Right renal pelvis (tissue), 4 donors: ENCODE data around the gene FAM131A. TPM values are rescaled to one million over a fixed set of nuclear protein-coding genes. Genes with fewer than 3 reads are reported as not detected.

ENCODE experiments used
- DNase-seq, 4 donors: peaks; one replicate each; pipeline ENCODE4 v3.0.0-alpha.2; 2013; ENCODE audit warnings: low read depth in 4 of 4, low spot score in 3 of 4, missing footprints in 1 of 4
- polyA plus RNA-seq, 4 donors: library from polyadenylated mRNA; unstranded; fragments of 120-200 nt; gene quantifications; one replicate each; pipeline ENCODE4 v1.2.1, GENCODE V29; 2013; ENCODE audit not compliant: insufficient read length in 4 of 4

Gene FAM131A, protein sequence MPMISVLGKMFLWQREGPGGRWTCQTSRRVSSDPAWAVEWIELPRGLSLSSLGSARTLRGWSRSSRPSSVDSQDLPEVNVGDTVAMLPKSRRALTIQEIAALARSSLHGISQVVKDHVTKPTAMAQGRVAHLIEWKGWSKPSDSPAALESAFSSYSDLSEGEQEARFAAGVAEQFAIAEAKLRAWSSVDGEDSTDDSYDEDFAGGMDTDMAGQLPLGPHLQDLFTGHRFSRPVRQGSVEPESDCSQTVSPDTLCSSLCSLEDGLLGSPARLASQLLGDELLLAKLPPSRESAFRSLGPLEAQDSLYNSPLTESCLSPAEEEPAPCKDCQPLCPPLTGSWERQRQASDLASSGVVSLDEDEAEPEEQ
- 10 to 100 TPM; 10.5 to 15.7 (median 11.0) TPM for polyA plus RNA-seq

DNA sequence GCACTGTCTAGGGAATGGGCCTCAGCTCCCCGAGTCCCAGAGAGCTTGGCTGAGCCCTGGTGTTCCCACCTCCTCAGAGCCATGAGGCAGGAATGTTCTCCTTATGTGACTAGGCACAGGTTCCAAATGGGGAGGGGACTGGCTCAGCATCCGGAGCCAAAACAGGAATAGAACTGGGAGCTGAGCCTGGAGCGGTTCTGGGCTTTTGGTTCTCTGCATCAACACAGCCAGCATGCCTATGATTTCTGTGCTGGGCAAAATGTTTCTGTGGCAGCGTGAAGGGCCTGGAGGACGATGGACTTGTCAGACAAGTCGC lies at the start of gene FAM131A:
FAM131A (plus strand) TSS at position 202 of the 316 bp plus-strand sequence; CDS start at position 233, 31 bp downstream.
- no peak for DNase-seq

DNA sequence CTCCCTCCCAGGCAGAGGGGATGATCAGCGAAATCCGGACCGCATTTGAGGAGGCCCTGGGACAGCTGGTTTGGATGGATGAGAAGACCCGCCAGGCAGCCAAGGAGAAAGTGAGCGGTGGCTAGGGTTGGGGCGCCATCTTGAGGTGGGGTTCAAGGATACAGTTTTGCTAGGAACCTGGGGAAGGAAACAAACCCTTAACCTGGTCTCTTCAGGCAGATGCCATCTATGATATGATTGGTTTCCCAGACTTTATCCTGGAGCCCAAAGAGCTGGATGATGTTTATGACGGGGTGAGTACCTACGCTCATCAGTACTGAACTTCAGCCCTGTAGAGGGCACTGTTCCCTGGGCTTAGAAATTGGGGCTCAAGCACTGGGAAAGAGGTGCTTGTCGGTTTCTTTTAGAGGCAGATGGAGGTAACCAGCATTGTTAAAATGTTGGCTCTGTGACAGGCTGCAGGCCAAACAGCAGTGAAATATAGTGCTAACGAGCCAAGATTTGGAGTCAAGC lies 47.9 kb upstream of the FAM131A start:
- no peak for DNase-seq

DNA sequence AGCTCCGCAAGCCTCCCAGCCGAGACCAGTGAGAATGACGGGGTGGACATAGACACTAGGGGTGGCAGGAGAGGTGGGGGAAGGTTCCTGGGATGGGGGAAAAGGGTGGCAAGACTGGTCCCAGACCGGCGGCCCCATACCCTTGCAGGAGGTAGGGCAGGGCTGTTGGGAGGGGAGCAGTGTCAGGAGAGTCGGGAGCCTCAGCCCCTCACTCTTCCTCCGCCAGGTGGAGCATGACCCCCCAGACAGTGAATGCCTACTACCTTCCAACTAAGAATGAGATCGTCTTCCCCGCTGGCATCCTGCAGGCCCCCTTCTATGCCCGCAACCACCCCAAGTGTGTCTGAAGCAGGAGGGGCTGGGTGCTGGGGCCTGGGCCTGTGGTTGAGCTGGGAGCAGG lies 47.1 kb upstream of the FAM131A start:
- no peak for DNase-seq

DNA sequence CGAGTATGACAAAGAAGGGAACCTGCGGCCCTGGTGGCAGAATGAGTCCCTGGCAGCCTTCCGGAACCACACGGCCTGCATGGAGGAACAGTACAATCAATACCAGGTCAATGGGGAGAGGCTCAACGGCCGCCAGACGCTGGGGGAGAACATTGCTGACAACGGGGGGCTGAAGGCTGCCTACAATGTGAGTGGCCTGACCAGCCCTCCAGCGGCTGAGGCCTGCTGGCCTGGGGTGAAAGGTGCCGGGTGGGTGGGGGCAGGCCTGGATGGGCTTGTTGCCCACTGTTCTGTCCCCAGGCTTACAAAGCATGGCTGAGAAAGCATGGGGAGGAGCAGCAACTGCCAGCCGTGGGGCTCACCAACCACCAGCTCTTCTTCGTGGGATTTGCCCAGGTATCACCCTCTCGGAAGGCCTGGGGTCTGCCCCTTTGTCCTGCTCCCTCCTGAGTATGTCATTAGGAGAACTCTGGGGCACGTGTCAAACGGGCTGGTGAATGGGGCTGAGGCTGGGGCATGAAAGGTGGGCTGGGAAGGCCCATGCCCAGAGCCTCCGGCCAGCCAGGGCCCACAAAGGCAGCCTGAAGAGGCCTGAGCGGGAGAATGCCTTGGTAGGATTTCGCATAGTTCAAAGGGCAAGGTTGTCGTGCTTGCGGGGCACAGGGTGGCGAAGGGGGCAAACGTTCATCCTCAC lies 46.2 kb upstream of the FAM131A start:
- no peak for DNase-seq

DNA sequence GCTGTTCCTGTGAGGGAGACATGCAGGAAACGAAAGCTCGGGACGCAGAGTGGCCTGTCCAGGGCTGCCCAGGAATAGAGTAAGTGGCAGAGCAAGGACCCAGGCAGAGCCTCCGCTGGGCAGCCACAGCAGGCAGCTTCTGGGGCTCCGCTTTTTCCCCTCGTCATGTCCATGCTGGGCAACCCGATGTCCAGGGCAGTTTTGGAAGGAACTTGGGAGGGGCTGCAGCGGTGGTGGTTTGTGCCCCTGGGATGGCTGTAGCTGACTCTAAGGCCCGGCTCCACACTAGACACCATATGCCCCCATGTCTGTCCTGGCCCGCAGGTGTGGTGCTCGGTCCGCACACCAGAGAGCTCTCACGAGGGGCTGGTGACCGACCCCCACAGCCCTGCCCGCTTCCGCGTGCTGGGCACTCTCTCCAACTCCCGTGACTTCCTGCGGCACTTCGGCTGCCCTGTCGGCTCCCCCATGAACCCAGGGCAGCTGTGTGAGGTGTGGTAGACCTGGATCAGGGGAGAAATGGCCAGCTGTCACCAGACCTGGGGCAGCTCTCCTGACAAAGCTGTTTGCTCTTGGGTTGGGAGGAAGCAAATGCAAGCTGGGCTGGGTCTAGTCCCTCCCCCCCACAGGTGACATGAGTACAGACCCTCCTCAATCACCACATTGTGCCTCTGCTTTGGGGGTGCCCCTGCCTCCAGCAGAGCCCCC lies 45.5 kb upstream of the FAM131A start:
- no peak for DNase-seq

DNA sequence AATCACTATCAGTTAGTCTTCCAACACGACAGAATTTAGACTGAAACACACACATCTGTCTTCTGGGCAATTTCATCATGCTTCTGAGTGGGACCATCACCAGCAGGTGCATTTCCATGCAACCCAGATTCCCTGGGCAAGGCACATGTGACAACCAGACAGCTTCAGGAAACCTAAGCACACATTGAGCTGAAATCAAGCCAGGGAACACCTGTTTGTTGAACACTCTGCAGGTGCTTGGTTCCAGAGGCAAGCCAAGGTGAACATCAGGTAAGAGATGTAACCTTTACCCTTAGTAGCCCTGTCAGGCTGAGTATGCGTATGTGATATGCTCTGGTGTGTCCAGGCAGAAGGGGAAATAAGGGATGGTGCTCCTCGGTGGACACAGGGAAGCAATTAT lies 41.6 kb upstream of the FAM131A start:
- DNase-seq = no peak

DNA sequence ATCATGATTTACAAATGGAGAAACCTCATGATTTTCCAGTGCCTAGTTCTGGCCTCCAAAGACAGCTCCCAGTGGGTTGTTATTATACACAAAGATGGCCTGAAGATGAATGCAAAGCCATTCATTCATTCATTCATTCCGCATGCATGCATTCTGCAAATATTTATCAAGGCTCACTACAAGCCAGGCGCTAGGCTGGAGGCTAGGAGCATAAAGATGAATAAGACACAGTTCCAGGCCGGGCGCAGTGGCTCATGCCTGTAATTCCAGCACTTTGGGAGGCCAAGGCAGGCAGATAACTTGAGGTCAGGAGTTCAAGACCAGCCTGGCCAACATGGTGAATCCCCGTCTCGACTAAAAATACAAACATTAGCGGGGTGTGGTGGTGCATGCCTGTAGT lies 40.8 kb upstream of the FAM131A start:
- DNase-seq = no peak

DNA sequence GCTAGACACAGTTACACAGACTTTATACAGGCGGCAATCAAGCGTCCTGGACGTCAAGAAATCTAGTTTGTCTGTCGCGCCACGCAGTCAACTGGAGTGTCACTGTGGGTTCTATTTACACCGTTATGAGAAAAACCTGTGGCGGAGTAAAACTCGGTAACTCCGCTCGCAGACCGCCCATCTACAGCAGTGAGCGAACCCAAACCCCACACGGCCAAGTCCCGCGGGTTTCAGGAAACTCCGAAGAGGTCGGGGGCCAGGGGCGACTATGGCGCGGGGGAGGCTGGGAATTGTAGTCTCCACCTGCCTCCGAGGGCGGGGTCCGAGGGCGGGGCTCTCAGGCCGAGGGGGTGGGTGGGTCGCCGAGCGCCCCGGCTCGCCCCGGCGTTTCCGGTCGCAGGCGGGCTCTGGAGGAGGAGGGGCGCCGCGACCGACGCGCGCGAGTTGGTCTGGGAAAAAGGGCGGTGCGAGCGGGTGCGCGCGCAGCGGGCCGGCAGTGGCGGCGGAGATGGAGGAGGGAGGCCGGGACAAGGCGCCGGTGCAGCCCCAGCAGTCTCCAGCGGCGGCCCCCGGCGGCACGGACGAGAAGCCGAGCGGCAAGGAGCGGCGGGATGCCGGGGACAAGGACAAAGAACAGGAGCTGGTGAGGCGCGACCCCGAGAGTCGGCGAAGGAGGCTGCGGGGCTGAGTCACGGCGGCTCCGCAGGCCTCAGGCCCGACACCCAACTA lies 38.5 kb upstream of the FAM131A start, which contains the start of gene PSMD2:
PSMD2 (plus strand) TSS at position 483 of the 729 bp plus-strand sequence; CDS start at position 509, 26 bp downstream.
- DNase-seq = peak; percentile 93 to 96 (median 94)

DNA sequence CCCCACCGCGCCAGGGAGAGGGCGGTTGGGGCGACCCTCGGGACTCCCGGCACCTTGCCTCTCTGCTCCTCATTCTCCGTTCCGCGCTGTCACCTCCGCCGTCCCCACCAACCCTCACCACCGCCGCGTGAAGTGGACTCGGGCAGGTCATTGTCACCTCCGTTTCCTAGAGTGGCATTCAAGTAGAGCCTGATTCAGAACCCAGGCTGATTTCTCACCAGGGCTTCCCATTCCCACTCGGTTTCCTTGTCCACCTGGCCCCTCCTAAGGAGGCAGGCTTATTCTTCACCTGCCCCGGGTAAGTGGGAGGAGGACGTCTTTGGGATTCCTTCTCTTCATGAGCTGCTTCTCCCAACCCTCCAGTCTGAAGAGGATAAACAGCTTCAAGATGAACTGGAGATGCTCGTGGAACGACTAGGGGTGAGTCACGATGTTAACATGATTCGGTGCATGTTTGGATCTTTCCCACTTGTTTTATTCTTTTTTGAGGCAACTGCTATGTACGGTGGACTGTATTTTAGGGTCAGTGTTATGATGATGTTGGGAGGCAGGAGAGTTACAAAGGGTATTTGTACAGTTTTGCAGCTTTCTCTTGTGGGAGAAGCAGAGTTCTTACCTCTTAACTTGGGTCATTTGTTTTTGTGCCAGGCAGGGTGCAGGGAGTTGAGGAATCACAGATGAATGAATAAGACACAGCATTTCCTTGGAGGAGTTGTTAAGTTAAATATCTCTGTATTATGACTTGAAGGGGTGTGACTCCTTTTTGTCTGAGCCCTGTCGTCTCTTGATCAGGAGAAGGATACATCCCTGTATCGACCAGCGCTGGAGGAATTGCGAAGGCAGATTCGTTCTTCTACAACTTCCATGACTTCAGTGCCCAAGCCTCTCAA lies 37.7 kb upstream of the FAM131A start:
- DNase-seq = no peak

DNA sequence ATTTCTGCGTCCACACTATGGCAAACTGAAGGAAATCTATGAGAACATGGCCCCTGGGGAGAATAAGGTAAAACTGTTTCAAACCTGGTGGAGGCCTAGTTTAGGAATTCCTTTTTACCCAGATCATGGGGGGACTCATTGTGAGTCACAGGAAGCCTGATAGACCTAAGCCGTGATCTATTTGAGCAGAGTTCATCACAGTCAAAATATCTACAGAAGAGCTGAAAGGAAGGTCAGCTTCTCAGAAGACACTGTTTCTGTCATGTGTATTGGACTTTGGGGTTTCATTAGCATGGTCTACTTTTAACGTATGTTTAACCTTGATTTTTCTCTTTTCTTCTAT lies 37.1 kb upstream of the FAM131A start:
- DNase-seq = no peak

DNA sequence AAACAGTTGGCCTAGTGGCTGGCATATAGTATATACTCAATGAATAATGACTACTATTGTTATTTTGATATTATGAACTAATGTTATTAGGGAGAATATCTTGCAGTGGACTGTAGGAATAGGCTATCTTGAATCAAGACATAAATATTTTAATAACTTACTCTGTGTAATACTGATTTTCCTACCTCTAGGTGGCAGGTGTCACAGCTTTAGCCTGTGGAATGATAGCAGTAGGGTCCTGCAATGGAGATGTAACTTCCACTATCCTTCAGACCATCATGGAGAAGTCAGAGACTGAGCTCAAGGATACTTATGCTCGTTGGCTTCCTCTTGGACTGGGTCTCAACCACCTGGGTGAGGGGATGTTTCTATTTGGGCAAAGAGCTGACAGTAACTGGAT lies 31.8 kb upstream of the FAM131A start:
- no peak for DNase-seq

DNA sequence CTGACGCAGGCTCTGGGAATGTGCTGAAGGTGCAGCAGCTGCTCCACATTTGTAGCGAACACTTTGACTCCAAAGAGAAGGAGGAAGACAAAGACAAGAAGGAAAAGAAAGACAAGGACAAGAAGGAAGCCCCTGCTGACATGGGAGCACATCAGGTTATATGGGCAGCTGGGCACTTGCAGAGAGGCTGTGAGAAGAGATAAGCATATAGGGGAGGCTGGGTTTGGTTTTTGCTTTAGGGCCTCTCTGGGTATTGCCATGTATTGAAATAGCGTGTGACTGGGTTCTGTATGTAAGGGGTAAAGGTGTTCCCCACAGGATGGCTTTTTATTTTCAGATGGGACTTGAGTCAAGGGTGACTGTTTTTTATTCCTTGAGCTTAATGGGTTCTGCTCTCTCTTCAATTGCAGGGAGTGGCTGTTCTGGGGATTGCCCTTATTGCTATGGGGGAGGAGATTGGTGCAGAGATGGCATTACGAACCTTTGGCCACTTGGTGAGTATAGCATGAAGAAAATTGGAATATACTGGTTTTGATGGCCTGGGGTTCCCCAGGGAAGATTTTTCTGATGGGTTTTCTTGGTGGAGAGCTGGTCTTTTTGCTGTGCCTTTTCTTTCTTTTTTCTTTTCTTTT lies 30.9 kb upstream of the FAM131A start:
- no peak for DNase-seq

DNA sequence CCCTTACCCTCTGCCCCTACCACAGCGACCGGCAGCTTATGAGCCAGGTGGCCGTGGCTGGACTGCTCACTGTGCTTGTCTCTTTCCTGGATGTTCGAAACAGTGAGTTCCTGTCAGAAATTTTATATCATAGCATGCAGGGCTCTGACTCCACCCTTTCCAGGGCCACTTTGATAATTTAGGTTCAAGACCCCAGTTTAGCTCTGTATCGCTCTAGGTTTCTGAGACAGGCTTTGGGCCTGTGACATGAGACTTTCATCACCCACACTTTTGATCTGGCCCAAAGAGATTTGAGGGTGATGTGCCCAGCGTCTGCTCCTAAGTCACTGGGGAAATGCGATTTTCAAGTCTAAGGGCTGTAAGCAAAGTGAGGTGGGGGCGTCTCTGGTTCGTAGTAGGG lies 29.5 kb upstream of the FAM131A start:
- DNase-seq = no peak

DNA sequence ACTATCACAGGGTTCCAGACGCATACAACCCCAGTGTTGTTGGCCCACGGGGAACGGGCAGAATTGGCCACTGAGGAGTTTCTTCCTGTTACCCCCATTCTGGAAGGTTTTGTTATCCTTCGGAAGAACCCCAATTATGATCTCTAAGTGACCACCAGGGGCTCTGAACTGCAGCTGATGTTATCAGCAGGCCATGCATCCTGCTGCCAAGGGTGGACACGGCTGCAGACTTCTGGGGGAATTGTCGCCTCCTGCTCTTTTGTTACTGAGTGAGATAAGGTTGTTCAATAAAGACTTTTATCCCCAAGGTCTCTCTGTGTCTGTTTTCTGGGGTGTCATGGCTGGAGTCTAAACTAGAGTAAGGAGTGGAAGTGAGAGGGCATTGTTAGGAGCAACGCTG lies 28.7 kb upstream of the FAM131A start:
- DNase-seq = no peak

DNA sequence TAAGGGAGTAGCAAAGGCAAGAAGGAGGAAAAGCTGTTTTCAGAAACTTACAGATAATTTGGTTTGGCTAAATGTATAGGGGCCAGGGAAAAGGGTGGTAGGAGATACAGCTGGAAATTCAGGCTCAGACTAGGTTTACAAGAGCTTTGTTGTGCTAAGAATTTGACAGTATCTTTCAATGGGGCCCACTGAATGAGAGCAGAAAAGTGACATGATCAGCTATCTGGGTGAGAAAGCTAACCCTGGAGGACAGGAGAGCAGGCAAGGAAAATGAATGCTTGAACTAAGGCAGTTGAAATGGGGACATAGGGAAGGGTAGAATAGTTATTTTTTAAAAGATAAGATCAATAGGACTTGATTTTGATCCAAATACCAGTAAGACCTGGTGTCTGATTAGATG lies 25.8 kb upstream of the FAM131A start:
- DNase-seq = no peak

DNA sequence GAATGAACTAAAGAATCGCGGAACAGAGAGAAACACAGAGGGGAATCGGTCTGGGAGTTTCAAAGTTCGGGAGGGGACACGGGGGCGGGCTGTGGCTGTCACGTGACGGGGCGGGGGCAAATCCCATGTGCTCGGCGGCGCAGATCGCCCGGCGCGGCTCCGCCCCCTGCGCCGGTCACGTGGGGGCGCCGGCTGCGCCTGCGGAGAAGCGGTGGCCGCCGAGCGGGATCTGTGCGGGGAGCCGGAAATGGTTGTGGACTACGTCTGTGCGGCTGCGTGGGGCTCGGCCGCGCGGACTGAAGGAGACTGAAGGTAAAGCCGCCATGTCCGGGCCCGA lies 23.1 kb upstream of the FAM131A start, which contains the start of gene EIF4G1:
EIF4G1 (plus strand) TSS at position 244 of the 337 bp plus-strand sequence. CDS start 1,191 bp downstream, outside the sequence.
- peak; percentile 78 to 88 (median 82) for DNase-seq

DNA sequence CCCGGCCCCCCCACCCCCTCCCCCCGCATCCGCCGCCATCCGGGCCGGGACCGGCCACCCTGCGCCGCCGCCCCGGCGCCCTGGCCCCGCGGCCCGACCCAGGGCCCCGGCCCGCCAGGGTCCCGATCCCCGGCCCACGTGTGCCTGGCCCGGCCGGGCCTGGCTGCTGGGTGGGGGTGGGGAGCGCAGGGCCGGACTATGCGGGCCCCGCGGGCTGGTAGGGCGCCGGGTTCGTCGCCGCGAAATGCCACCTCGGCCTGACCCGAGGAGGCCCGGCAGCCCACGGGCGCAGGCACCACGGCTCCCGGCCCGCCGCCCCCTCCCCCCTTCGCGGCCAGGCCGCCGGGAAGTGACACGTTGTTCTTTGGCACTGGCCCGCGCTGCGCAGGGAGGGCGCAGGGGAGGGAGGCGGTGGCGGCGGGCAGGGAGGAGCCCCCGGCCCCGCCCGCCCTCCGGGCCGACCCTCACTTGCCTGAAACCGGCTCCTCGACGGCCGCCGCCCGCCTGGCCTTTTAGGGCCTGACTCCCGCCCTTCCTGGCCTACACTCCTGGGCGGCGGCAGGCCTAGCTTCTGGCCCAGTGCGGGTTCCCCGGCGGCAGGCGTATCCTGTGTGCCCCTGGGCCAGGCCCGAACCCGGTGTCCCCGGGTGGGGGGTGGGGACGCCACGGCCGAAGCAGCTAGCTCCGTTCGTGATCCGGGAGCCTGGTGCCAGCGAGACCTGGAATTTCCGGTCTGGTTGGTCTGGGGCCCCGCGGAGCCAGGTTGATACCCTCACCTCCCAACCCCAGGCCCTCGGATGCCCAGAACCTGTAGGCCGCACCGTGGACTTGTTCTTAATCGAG lies 22.5 kb upstream of the FAM131A start:
- peak in 2 of 4 donors; percentile 28 to 32 for DNase-seq

DNA sequence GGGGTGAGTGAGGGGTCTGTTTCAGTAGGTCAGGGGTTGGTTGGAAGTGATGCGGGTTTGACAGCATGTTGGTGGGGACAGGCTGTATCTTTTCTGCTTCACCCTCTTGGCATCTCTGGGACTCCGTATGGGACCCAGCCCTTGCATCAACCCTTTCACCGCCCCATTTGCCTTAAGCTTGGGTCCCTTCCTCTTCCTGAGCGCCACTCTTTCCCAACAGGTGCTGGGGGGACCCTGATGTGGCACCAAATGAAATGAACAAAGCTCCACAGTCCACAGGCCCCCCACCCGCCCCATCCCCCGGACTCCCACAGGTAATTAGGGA lies 21.9 kb upstream of the FAM131A start:
- DNase-seq = no peak
